H1 (cell line): ENCODE measurements around the gene GIPC2.

Source experiments
- CREB1 ChIP-seq: IDR thresholded peaks from 2 replicates; pipeline ENCODE4 v1.6.1; 2012; ENCODE audit warnings: inconsistent platforms
- SIRT6 ChIP-seq: IDR thresholded peaks from one replicate; pipeline ENCODE4 v1.7.1; 2012; ENCODE audit warnings: low read length, inconsistent platforms
- TF ChIP-seq, protein P1 (sequence below): IDR thresholded peaks from 2 replicates; pipeline ENCODE4 v1.6.1; 2012; ENCODE audit warnings: inconsistent platforms
- TF ChIP-seq, protein P2 (sequence below): IDR thresholded peaks from 2 replicates; pipeline ENCODE4 v1.6.1; 2012; ENCODE audit warnings: inconsistent platforms

DNA sequence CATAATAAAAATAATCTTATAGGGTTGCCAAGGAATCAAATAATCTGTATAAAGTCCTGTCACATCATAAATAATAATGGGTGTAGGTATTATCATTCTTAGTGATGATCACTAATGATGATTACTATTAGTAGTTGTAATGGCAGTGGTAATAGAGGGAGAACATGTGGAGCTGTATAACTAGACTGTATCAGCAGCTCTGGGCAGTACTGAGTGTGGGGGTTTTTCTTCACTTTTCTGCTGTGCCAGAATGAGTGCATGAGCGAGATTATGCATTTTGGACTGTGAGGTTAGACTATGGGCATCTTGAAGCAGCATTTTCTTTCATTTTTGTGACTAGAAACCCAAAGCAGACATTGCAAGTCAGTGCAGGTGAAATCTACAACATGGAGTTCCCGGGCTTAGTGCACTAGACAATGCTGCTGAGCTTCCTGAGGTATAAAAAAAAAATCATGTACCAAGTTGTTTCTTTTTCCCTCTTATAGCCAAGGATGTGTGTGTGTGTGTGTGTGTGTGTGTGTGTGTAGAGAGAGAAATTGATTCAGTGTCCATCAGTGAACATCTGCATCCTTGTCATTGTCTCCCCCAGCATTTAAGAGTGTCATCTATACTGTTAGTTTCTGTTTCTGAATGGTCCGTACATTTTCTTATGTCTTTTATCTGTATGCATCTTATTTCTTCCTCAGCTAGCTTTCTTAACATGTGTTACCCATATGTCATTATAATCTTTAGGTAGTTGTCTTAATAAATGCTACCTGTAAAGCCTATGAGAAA lies 86.6 kb downstream of the GIPC2 start:
- TF ChIP-seq, protein P1, sequence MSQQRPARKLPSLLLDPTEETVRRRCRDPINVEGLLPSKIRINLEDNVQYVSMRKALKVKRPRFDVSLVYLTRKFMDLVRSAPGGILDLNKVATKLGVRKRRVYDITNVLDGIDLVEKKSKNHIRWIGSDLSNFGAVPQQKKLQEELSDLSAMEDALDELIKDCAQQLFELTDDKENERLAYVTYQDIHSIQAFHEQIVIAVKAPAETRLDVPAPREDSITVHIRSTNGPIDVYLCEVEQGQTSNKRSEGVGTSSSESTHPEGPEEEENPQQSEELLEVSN: no peak
- TF ChIP-seq, protein P2, sequence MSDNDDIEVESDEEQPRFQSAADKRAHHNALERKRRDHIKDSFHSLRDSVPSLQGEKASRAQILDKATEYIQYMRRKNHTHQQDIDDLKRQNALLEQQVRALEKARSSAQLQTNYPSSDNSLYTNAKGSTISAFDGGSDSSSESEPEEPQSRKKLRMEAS: no peak
- no peak for TF ChIP-seq SIRT6
- TF ChIP-seq CREB1: no peak
